ENCODE measurements around the gene MFRP.

Gene MFRP

DNA sequence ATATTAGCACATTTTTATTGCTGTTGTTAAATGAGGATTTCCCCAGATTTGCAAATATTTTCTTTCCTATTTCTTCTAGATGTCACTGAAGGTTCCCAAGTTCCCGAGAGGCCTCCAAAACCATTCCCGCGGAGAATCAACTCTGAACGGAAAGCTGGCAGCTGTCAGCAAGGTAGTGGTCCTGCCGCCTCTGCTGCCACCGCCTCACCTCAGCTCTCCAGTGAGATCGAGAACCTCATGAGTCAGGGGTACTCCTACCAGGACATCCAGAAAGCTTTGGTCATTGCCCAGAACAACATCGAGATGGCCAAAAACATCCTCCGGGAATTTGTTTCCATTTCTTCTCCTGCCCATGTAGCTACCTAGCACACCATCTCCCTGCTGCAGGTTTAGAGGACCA is 47.1 kb downstream of the MFRP start:
- Histone ChIP-seq H3K4me3 (ENCODE audit: low read length, poor library complexity, severe bottlenecking) (no peak overlapping the region), H3K4me1 (ENCODE audit: insufficient read depth, low read length, poor library complexity, severe bottlenecking) (no peaks in the 10 kb centered on the region), H3K79me2 (ENCODE audit: insufficient read depth, low read length) (no peaks in the 10 kb centered on the region), H3K27me3 (ENCODE audit: insufficient read depth, low read length, poor library complexity, severe bottlenecking) (no peaks in the 10 kb centered on the region), H3K9me3 (ENCODE audit: insufficient read depth, low read depth, low read length) (no peaks in the 10 kb centered on the region), H3K9ac (ENCODE audit: low read depth, low read length, poor library complexity, severe bottlenecking) (no peak overlapping the region), H3K36me3 (ENCODE audit: insufficient read depth, low read length) (peaks cover 92% of the 10 kb centered on the region), H3F3A (ENCODE audit: low read depth) (no peaks in the 10 kb centered on the region), H3K9me2 (replicated peaks; ENCODE audit: low read depth, low read length) (no peaks in the 10 kb centered on the region), H3K4me2 (ENCODE audit: low read depth, low read length, poor library complexity, severe bottlenecking) (no peak overlapping the region), H4K20me1 (ENCODE audit: insufficient read depth, low read length, poor library complexity, severe bottlenecking) (no peaks in the 10 kb centered on the region), H2AFZ (ENCODE audit: low read length) (no peak overlapping the region)
- TF ChIP-seq CTCF (conservative IDR thresholded peaks at IDR 0.05; ENCODE audit: low read length) = no peak
- no peak for TF ChIP-seq EZH2phosphoT487 (IDR thresholded peaks at IDR 0.05; ENCODE audit: borderline replicate concordance)

DNA sequence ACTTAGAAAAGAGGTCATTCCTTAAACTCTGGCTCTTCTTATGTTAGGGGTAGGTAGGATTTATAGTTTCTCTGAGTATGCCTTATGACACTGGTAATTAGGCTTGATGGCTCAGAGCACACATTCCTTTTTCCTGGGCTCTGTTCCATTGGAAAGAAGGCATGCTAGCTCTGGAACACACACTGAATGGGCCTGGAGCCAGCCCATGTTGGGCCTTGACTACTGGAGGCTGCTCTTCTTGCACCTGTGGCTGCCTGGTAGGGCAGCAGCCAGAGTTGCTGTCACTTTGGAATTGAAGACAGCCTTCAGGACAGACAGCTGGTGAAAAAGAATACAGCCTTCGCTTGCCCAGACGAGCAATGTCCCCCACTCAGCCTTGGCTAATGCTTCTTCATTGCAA is 47.8 kb downstream of the MFRP start:
- Histone ChIP-seq H3K36me3 (ENCODE audit: insufficient read depth, low read length) (peaks cover 87% of the 10 kb centered on the region), H3K9me3 (ENCODE audit: insufficient read depth, low read depth, low read length) (no peaks in the 10 kb centered on the region), H2AFZ (ENCODE audit: low read length) (no peak overlapping the region), H3K9me2 (replicated peaks; ENCODE audit: low read depth, low read length) (no peaks in the 10 kb centered on the region), H3K4me1 (ENCODE audit: insufficient read depth, low read length, poor library complexity, severe bottlenecking) (no peaks in the 10 kb centered on the region), H3K27me3 (ENCODE audit: insufficient read depth, low read length, poor library complexity, severe bottlenecking) (no peaks in the 10 kb centered on the region), H3K9ac (ENCODE audit: low read depth, low read length, poor library complexity, severe bottlenecking) (no peak overlapping the region), H3K79me2 (ENCODE audit: insufficient read depth, low read length) (no peaks in the 10 kb centered on the region), H4K20me1 (ENCODE audit: insufficient read depth, low read length, poor library complexity, severe bottlenecking) (no peaks in the 10 kb centered on the region), H3K4me2 (ENCODE audit: low read depth, low read length, poor library complexity, severe bottlenecking) (no peak overlapping the region), H3F3A (ENCODE audit: low read depth) (no peaks in the 10 kb centered on the region), H3K4me3 (ENCODE audit: low read length, poor library complexity, severe bottlenecking) (no peak overlapping the region)
- TF ChIP-seq CTCF (conservative IDR thresholded peaks at IDR 0.05; ENCODE audit: low read length) (no peak), EZH2phosphoT487 (IDR thresholded peaks at IDR 0.05; ENCODE audit: borderline replicate concordance) (no peak)

- no peak for TF ChIP-seq CTCF (conservative IDR thresholded peaks at IDR 0.05; ENCODE audit: low read length)
- TF ChIP-seq EZH2phosphoT487 (IDR thresholded peaks at IDR 0.05; ENCODE audit: borderline replicate concordance) = no peak
Observed at GRCh38 chr11:119297938-119298337, 48.6 kb downstream of the MFRP start.

More at GRCh38 chr11:119297938-119298337, 48.6 kb downstream of the MFRP start:
- H3K79me2 ChIP-seq (ENCODE audit: insufficient read depth, low read length) = no peaks in the 10 kb centered on the region
- no peak overlapping the region for H3K9ac ChIP-seq (ENCODE audit: low read depth, low read length, poor library complexity, severe bottlenecking)
- no peak overlapping the region for H2AFZ ChIP-seq (ENCODE audit: low read length)
- no peaks in the 10 kb centered on the region for H3K9me3 ChIP-seq (ENCODE audit: insufficient read depth, low read depth, low read length)
- H3K9me2 ChIP-seq (replicated peaks; ENCODE audit: low read depth, low read length) = no peaks in the 10 kb centered on the region
- no peaks in the 10 kb centered on the region for H4K20me1 ChIP-seq (ENCODE audit: insufficient read depth, low read length, poor library complexity, severe bottlenecking)
- H3K4me1 ChIP-seq (ENCODE audit: insufficient read depth, low read length, poor library complexity, severe bottlenecking) = no peaks in the 10 kb centered on the region
- peaks cover 83% of the 10 kb centered on the region for H3K36me3 ChIP-seq (ENCODE audit: insufficient read depth, low read length)
- no peak overlapping the region for H3K4me2 ChIP-seq (ENCODE audit: low read depth, low read length, poor library complexity, severe bottlenecking)
- H3K4me3 ChIP-seq (ENCODE audit: low read length, poor library complexity, severe bottlenecking) = no peak overlapping the region
- H3K27me3 ChIP-seq (ENCODE audit: insufficient read depth, low read length, poor library complexity, severe bottlenecking) = no peaks in the 10 kb centered on the region
- no peaks in the 10 kb centered on the region for H3F3A ChIP-seq (ENCODE audit: low read depth)
